GM19397 (cell line): Measurements from ENCODE around the gene SNX30.

ENCODE experiments used
- ATAC-seq: cut with Tn5 transposase; IDR thresholded peaks from one replicate; pipeline ENCODE4 v1.9.1; 2021; ENCODE audit warnings: mild to moderate bottlenecking, moderate library complexity; ENCODE audit not compliant: unreplicated experiment

SNX30 gene

GRCh38 chr9:112751056-112751795 lies 666 bp downstream of the SNX30 start:
- peak; percentile 14 for ATAC-seq

DNA sequence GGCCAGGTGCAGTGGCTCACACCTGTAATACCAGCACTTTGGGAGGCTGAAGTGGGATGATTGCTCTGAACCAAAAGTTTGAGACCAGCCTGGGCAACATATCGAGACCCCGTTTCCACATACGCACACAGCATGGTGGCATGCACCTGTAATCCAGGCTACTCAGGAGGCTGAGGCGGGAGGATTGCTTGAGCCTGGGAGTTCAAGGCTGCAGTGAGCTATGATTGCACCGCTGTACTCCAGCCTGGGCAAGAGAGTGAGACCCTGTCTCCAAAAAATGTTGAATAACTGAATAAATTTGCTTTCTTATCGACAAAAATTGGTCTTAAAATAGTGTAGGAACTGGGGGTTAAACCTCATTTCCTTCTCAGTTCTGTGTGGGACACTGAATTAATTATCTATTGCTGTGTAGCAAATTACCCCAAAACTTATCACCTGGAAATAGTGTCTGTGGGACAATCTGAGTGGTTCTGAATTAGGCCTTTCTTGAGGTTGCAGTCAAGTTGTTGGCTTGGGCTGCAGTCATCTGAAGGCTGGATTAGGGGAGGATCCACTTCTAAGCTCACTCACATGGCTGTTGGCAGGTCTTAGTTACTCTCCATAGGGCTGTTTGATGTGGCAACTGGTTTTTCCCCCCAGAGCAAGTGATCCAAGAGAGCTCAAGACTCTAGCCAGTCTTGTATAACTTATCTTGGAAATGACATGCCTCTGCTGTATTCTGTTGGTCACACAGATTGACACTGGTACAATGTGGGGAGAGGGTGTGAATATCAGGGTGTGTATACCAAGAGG lies 2.0 kb downstream of the SNX30 start:
- no peak for ATAC-seq

DNA sequence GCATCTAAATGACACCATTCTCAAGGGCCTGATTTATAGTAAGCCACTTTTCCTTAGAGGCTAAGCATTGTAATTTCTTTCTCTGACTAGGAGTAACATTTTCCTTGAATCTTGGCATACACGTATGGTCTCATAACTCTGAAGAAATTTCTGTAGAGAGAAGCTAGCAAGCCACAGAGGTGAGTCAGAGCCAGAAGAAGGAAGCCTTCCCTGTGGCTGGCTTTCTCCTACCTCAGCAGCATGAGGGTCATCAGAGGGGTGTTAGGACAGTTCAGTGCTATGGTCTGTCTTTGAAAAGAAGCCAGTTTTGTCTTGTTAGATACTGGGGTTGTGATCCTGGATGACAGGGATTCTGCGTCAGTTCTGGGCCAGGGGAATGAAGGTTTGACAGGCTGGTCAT lies 3.2 kb downstream of the SNX30 start:
- no peak for ATAC-seq

DNA sequence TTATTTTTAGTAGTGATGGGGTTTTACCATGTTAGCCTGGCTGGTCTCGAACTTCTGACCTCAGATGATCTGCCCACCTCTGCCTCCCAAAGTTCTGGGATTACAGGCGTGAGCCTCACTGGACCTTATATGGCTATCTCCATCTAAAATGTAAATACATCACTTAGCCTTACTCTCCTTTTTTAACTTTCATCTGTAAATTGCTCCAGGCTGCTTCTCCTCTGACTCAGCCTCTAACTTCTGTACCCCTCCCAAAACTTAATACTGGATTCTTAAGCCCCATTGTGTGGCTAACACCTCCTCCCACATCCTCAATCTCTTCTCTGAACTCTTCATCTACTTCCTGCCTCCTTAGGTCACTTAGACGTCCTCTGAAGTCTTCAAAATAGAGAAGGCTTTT lies 4.0 kb downstream of the SNX30 start:
- no peak for ATAC-seq

- no peak for ATAC-seq
Observed at GRCh38 chr9:112755016-112755427, 4.5 kb downstream of the SNX30 start.

GRCh38 chr9:112755675-112756074 lies 5.1 kb downstream of the SNX30 start:
- no peak for ATAC-seq

DNA sequence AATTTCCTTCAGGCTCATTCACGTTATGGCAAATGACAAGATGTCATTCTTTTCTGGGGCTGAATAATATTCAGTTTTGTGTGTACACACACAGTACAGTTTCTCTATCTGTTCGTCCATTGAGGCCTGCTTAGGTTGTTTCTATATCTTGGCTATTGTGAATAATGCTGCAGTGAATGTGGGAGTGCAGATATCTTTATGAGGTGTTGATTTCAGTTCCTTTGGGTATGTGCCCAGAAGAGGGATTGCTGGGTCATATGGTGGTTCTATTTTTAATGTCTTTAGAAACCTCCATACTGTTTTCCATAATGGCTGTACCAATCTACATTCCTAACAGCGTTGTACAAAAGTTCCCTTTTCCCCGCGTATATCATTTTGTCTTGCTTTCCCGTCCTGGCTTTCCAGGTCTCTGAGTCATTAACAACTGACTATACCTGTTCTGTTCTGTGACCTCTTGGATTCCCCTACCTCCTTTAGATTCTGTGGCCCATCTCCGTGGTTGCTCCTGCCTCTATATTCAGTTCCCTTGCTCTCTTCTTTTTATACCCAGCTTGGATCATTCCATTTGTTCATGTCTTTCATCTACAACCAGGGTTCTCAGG lies 6.8 kb downstream of the SNX30 start:
- ATAC-seq = no peak

DNA sequence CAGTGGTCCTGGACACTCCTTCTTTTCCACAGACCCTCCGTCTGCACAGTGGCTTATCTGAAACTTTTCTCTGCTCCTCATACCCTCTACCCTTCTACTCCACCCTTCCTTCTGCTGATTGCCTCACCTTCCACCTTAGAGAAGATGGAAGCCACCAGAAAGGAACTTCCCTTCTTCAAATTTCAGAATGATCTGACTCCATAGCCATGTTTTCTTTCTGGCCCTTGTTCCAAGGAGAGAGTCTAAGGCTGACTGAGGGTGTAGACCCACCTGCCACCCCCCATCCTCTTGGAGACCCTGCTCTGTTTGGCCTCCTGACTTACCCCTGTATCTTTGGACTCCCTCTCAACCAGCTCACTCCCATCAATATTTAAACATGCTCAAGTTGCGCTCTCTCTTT lies 7.4 kb downstream of the SNX30 start:
- ATAC-seq = no peak

- ATAC-seq = no peak
Observed at GRCh38 chr9:112760821-112761220, 10.3 kb downstream of the SNX30 start.

- no peak for ATAC-seq
Observed at GRCh38 chr9:112761912-112762655, 11.5 kb downstream of the SNX30 start.

DNA sequence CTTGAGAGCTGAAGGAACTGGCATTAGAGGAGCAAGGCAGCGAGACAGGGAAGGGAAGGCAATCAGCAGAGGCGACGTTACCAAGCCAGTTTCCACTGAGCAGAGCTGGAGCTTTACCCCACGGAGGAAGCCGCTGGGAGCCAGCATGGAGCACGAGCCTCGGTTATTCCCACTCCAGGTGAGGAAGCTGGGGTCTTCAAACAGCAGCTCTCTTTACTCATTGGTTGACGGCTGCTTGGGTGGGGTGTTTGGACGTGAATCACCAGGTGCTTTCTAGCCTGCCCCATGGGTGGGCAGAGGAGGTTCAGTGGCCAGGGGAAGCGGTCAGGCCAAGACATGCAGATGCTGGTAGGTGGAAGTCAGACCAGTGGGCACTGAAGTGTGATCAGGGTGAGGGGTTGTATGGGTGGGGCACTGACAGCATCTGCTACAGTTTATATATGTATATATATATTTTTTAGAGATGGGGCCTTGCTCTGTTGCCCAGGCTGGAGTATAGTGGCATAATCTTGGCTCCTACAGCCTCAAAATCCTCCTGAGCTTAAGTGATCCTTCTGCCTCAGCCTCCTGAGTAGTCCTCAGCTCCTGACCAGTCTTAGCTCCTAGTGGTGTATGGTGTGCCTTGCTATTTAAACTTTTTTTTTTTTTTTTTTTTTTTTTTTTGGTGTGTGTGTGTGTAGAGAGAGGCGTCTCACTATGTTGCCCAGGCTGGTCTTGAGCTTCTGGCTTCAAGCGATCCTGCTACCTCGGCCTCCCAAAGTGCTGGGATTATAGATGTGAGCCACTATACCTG lies 12.4 kb downstream of the SNX30 start:
- ATAC-seq = no peak

DNA sequence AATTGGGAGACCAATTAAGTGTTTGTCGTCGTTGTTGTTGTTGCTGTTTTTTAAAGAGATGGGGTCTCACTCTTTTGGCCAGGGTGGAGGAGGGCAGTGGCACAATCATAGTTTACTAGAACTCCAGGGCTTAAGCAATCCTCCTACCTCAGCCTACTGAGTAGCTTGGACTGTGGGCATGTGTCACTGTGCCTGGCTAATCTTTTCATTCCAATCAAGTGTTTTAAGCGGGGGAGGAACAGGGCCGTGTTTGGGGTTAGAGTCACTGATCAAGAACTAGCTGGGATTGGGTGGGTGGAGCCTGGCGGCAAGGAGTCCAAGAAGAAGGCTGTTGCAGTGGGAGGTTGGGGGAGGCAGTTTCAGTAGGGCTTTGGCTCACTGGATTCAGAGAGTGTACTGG lies 13.8 kb downstream of the SNX30 start:
- ATAC-seq = no peak

- no peak for ATAC-seq
Observed at GRCh38 chr9:112764837-112765236, 14.3 kb downstream of the SNX30 start.

GRCh38 chr9:112765281-112765680 lies 14.7 kb downstream of the SNX30 start:
- no peak for ATAC-seq

DNA sequence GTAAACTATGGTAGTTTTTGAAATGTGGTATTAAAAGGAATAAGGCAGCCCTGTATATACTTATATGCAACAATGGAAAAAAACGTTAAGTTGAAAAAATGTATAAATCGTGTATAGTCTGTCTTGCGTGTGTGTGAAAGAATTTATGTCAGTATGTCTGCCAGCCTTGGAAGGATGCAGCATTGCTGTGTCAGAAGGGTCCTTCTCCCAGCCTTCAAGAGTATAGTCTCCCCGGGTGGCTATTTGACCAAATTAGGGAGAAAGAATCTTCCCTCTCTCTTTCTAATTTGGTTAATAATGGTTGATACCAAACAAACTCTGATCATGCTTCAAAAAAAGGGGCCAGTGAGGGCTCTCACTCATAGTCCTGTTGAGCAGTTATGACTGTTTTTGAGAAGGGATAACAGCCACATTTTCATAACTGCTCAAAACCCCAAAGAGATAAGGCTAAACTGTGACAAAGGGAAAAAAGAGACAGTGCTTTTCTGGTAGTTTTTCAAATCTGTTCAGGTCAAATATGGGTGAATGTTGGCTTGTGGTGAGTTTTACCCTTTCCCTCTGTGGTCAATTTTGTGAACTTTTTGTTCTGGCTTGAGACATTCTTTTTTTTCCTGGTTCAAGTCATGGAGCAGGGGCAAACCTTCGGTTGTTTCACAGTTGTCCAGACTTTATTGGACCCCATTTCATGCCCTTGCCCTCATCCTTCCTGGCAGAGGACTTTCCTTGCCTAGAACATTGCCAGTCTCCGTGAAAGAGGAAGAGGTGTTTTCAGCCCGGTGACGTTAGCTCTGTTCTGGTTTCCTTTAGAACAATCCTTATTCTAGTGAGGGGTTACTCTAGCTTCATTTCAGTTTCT lies 21.0 kb downstream of the SNX30 start:
- ATAC-seq = no peak

GRCh38 chr9:112772215-112772509 lies 21.6 kb downstream of the SNX30 start:
- no peak for ATAC-seq

DNA sequence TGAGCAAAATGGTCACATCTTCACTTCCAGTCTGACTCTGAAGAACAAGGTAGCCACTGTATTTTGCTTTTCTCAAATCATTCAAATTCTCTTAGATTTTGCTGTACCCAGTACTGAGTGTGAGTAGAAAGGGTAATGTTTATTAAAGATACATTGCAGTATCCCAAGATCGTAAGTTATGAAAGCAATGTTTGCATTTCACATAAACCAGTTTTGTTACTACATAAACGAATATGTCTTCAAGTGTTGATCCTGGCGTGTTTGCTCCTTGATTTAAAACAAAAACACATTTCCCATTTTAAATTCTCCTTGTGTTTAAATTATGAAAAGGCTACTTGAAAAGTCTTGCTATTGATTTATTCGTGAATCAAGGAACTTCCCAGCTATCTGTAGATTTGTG lies 22.0 kb downstream of the SNX30 start:
- no peak for ATAC-seq

DNA sequence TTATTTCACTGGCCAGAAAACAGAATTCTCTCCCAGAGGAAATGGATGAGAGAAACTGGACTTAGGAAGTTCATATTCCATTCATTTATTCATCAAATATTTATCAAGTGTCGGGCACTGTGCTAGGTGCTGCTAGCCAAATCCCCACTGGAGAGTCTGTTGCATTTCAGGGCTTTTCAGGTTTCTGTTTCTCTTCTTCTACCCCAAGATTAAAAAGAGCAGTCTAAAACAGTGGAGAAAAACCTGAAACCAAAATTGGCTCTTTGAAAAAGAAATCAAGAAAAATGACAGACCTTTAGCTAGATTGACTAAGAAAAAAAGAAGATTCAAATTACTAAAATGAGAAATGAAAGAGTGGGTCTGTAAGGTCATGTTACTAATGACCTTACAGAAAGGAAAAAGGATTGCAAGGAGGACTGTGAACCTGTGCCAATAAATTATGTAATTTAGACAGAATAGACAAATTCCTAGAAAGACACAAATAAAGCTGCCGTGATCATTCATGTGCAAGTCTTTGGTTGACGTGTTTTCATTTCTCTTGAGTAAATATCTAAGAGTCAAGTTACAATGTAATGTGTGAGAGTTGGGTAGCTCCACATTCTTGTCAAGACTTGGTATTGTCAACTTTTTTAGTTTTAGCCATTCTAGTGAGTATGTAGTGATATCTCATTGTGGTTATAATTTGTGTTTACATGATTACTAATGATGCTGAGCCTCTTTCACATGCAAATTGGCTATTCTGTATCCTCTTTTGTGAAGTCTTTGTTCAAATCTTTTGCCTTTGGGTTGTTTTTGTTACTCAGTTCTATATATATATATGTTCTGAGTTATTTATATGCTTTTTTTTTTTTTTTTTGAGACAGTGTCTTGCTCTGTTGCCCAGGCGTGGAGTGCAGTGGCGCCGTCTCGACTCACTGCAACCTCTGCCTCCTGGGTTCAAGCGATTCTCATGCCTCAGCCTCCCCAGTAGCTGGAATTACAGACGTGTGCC lies 23.7 kb downstream of the SNX30 start:
- ATAC-seq = no peak

GRCh38 chr9:112777914-112778313 lies 27.4 kb downstream of the SNX30 start:
- no peak for ATAC-seq
